SK-MEL-5 (cell line): ENCODE data around the gene RNF20. TPM values are rescaled to one million over a fixed set of nuclear protein-coding genes. Genes with fewer than 3 reads are reported as not detected.

Experiments used
- small RNA-seq, 2 experiments: library from RNA; depleted of rRNA; stranded (forward); fragments of <200 nt; gene quantifications; one replicate each; pipeline ENCODE3, GENCODE V24; 2014
- total RNA-seq: library from RNA; depleted of rRNA; stranded (reverse); fragments of >200 nt; shearing (Covaris generic); gene quantifications from 2 replicates; pipeline ENCODE4 v1.2.3, GENCODE V29; 2014; rRNA removed

RNF20 gene
- total RNA-seq, 1 experiment from 2014 or later: 30.9 TPM

Small RNA genes within 50 kb of the gene (small RNA-seq; reads per million reads assigned to genes)
- 0 reads per million in 2 experiments for gene AL353621.1

Other genes starting within 250 kb of the RNF20 start
- 0.53 and 0.85 TPM in 2 replicates for gene BAAT, start 148.8 kb upstream of the RNF20 start, total RNA-seq
- gene MRPL50, start 135.2 kb upstream of the RNF20 start, total RNA-seq: 33.8 and 33.9 TPM in 2 replicates
- gene ZNF189, start 135.0 kb upstream of the RNF20 start, total RNA-seq: 14.6 and 14.9 TPM in 2 replicates
- gene ALDOB, start 98.1 kb upstream of the RNF20 start, total RNA-seq: not detected in 2 replicates
- not detected in 2 replicates for gene PPP3R2, start 61.1 kb downstream of the RNF20 start, total RNA-seq
- not detected in 2 replicates for gene GRIN3A, start 204.8 kb downstream of the RNF20 start, total RNA-seq